HK-2 (cell line): ENCODE measurements around the gene HSPB7.
"Not testable (repeated sequence)": the region's sequence is repeated elsewhere in the genome, so short reads cannot be mapped to it uniquely, and the experiment has no call there.

ENCODE experiments used
- DNase-seq: peaks from one replicate; pipeline ENCODE4 v3.0.0-alpha.2; 2018; ENCODE audit not compliant: unreplicated experiment

Gene HSPB7

GRCh38 chr1:16022393-16022792 is 4.5 kb upstream of the HSPB7 start:
- no peak for DNase-seq

- no peak for DNase-seq
These were observed 3.8 kb upstream of the HSPB7 start, which contains the start of gene CLCNKA for GRCh38 chr1:16021681-16022080. Gene CLCNKA, plus strand, starts transcription at chr1:16022036. Its CDS starts 584 bp downstream, at chr1:16022620.

DNA sequence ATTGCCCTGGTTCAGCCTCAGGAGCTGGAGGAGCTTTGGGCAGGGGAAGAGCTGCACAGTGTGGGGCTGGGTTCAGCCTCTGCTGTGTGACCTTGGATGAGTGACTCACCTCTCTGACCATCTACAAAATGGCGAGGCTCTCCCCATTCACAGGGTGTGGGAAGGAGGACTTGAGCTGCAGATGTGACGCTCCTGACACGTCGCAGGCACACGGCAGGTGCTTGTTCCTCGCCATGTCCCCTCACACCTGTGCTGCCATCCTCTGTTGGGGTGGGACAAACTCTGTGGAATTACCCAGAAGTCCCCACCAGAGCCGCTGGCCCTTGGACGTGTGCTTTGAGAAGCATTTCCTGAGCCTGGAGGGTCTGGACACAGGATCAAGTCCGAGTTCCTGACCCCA is 3.0 kb upstream of the HSPB7 start:
- DNase-seq, result not testable (repeated sequence)

GRCh38 chr1:16020325-16020724 is 2.5 kb upstream of the HSPB7 start:
- DNase-seq, result no peak

GRCh38 chr1:16019644-16020277 is 1.9 kb upstream of the HSPB7 start:
- DNase-seq, result peak; percentile 47

- no peak for DNase-seq
These were observed 1.2 kb upstream of the HSPB7 start for GRCh38 chr1:16018749-16019643.

GRCh38 chr1:16018308-16018707 is 465 bp upstream of the HSPB7 start:
- no peak for DNase-seq

GRCh38 chr1:16017076-16017460 is 775 bp downstream of the HSPB7 start:
- no peak for DNase-seq

DNA sequence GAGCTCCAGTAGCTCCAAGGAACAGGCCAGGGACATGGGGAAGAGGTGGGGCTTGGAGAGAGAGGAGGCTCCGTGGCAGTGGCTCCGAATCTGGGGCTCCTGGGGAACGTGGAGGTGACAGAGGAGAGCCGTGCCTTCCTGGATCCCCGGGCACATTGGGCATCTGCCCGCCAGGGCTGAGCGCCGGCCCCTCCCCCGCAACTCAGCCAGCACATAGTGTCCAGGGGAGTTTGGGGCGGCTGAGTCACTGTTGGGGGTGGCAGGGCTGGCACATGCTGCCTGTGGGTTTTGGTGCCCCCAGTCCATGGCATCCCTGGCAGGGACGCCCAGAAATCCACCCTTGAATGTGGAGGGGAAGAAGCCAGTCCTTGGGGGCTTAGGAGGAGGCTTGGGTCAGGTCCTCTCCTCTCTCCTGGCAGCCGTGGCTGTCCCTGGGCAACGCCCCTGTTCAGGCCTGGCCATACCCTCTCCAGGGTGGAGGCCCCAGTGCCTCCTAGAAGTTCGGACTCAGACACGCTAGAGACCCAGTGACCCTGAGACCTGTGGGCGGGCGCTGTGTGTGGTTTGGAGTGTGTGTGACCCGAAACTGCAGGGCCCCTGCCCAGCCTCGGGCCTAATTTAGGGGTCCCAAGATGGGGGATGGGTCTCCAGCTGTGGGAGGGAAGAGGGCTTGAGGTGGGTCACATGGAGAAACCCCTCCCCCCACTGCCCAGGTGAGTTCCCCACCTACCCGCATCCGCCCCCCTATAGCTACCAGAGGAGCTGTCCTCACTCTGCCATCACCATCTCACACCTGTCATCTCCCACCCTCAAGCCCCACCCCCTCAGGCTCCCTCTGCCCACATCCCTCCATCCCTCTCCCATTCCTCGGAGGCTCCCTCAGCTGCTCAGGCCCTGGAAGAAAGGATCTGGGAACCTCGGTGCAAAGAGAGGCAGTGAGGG is 1.6 kb downstream of the HSPB7 start:
- peak; percentile 43 for DNase-seq

GRCh38 chr1:16015491-16015890 is 2.4 kb downstream of the HSPB7 start:
- no peak for DNase-seq

DNA sequence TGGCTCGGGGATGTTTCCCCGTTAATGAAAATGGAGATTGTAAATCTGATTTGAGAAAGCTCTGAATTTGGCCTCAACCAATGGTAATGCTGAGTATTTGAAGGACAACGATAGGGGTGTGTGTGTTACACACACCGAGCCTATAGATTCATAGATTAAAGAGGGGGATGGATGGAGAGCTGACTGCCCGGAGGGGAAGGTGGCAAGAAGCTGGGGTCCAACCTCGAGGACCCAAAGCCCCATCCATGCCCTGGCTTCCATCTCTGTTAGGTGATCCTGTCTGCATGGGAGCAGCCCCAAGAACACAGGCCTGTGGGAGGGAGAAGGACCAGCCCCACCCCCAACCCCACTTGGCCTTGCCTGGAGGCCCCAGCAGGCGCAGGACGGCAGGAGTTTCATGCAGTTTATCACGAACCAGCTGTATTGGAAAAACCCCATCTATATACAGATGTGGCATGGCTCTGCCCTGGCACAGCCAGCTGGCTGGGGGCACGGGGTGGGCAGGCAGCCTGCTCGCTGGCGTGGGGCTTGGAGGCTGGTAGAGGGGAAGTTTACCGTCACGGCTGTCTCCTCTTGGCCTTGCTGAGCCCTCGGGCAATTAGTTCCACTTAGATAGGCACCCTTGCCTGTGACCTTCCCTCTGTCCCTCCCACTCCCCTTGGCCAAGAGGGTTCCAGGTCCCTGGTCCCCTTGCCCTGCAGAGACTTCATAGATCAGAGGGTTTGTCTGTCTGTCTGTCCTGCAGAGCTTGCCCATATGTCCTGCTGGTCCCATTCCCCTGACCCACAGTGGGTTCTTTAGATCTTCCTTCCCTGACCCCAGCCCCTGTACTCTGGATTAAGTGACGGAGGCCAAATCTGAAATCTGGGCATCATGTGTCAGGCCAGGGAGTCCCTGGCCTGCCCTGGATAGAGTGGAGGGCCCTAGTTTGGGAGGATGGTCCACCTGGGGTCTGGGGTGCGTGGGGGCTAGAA is 3.0 kb downstream of the HSPB7 start:
- DNase-seq, result no peak

GRCh38 chr1:16013908-16014258 is 4.0 kb downstream of the HSPB7 start:
- DNase-seq, result no peak

- DNase-seq, result peak; percentile 74
These were observed 4.5 kb downstream of the HSPB7 start for GRCh38 chr1:16013220-16013907.

- peak; percentile 83 for DNase-seq
These were observed 5.1 kb downstream of the HSPB7 start for GRCh38 chr1:16012590-16013219.

GRCh38 chr1:16011936-16012589 is 5.8 kb downstream of the HSPB7 start:
- DNase-seq, result no peak

DNA sequence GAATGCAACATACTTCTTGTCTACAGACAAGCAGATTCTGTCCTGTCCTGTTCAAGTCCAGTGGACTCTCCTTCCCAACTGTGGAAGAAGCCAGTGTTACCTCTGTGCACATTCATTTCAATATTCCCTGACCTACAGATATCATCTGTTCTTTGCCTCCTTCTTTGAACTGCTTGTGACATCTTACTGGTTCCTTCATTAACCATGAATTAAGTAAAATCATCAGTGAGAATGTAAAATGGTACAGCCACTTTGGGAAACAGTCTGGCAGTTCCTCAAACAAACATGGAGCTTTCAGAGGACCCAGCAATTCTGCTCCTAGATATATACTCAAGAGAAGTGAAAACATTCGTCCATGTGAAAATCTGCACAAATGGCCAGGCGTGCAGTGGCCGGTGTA is 7.0 kb downstream of the HSPB7 start:
- DNase-seq, result no peak

- DNase-seq, result no peak
These were observed 8.2 kb downstream of the HSPB7 start for GRCh38 chr1:16009678-16010077.

GRCh38 chr1:16009030-16009460 is 8.8 kb downstream of the HSPB7 start:
- DNase-seq, result peak; percentile 82

DNA sequence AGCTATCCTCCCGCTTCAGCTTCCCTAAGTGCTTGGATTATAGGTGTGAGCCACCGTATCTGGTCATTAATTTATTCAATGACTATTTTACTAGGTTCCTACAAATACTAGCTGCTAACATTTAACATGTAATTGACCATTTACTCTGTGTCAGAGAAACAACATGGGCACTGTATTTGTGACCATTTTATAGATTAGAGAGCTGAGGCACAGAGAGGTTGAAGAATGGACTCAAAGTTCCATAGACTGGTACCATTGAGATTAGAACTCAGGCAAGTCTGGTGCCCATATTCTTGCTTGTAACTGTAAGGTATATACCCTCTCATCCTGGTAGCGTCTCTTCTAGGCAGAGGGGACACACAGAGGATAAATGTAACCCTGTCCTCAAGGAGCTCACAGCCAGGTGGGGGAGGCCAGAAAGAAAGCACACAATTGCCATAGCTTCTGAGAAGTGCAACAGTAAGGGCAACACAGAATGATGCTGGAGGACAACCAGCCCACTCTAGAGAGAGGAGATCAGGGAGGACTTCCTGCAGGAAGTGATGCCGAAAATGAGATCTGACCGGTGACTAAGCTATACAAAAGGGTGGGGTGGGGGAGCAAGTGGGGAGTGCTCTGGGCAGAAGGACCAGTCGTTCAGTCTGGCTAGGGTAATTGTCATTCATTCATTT is 10.0 kb downstream of the HSPB7 start:
- DNase-seq, result no peak
